Neural crest cell (in vitro differentiated cells): ENCODE results near the gene TOR1AIP2. TPM values are rescaled to one million over a fixed set of nuclear protein-coding genes. Genes with fewer than 3 reads are reported as not detected.

Experiments
- DNase-seq: peaks from one replicate; pipeline ENCODE4 v3.0.0; 2021; ENCODE audit warnings: low read depth, mixed read lengths, low spot score
- H3K27ac Mint-ChIP-seq: one replicate; pipeline ENCODE4 v1.8.0; 2021; ENCODE audit warnings: mild to moderate bottlenecking, mixed read lengths; ENCODE audit not compliant: unreplicated experiment
- H3K27me3 Mint-ChIP-seq: 2 replicates; pipeline ENCODE4 v1.8.0; 2021; ENCODE audit warnings: low read depth, mild to moderate bottlenecking, mixed read lengths
- H3K36me3 Mint-ChIP-seq: 2 replicates; pipeline ENCODE4 v1.8.0; 2021; ENCODE audit warnings: low read depth, mild to moderate bottlenecking, mixed read lengths
- H3K4me1 Mint-ChIP-seq: 2 replicates; pipeline ENCODE4 v1.8.0; 2021; ENCODE audit warnings: mixed read lengths
- H3K4me3 Mint-ChIP-seq: one replicate; pipeline ENCODE4 v1.8.0; 2021; ENCODE audit warnings: mild to moderate bottlenecking, mixed read lengths
- H3K9me3 Mint-ChIP-seq: 2 replicates; pipeline ENCODE4 v1.8.0; 2021; ENCODE audit warnings: mixed read lengths
- total RNA-seq: library from RNA; stranded (reverse); gene quantifications from 2 replicates; pipeline ENCODE4 v1.2.1, GENCODE V29; 2021
- TF ChIP-seq, protein P1 (sequence below): fragments of 200-600 bp; sonication (generic); conservative IDR thresholded peaks from 2 replicates; pipeline ENCODE4 v1.5.0; 2021; ENCODE audit warnings: antibody characterized with exemption, mild to moderate bottlenecking

Gene TOR1AIP2
- total RNA-seq, 1 donor from 2014 or later = 76.2 TPM

DNA sequence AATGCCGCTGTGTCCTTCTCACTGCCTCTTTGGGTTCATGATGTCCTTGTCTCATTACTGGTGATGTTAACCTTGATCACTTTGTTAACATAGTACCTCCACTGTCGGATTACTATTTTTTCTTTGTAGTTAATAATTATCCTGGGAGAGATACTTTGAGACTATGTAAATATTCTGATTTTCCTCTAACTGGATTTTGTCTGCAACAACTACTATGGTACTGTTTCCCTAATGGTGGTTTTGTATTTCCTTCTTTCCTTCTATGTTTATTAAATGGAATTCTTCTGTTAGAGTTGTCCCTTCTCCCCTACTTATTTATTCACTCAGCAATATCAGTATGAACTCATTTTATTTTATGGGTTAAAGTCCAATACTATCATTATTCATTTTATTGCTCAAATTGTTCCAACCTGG is 4.2 kb downstream of the TOR1AIP2 start:
- DNase-seq = no peak
- Mint-ChIP-seq H3K27me3 (no peaks in the 10 kb centered on the region), H3K4me1 (peaks cover 33% of the 10 kb centered on the region)

DNA sequence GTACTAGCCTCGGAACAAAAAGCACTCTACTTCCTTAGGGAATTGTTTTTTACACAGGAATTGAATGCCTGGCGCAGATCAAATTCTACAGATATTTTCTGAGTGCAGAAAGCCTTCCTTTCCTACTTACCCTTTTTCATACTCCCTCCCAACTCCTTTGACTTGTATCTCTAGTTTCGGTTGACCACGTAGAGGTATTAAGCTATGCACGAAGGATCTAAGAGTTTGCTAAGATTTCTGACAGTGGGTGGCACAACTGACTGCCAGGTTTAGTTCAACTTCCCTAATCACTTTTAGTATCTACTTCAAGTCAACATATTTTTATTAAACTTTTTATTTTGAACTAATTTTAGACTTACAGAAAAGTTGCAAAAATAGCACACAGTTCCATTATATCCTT is 5.0 kb downstream of the TOR1AIP2 start:
- H3K27ac Mint-ChIP-seq = no peak overlapping the region
- H3K4me3 Mint-ChIP-seq = no peak overlapping the region
- TF ChIP-seq, protein P1, sequence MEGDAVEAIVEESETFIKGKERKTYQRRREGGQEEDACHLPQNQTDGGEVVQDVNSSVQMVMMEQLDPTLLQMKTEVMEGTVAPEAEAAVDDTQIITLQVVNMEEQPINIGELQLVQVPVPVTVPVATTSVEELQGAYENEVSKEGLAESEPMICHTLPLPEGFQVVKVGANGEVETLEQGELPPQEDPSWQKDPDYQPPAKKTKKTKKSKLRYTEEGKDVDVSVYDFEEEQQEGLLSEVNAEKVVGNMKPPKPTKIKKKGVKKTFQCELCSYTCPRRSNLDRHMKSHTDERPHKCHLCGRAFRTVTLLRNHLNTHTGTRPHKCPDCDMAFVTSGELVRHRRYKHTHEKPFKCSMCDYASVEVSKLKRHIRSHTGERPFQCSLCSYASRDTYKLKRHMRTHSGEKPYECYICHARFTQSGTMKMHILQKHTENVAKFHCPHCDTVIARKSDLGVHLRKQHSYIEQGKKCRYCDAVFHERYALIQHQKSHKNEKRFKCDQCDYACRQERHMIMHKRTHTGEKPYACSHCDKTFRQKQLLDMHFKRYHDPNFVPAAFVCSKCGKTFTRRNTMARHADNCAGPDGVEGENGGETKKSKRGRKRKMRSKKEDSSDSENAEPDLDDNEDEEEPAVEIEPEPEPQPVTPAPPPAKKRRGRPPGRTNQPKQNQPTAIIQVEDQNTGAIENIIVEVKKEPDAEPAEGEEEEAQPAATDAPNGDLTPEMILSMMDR = no peak
- DNase-seq = no peak
- H3K36me3 Mint-ChIP-seq = no peaks in the 10 kb centered on the region
- no peaks in the 10 kb centered on the region for H3K9me3 Mint-ChIP-seq
- no peaks in the 10 kb centered on the region for H3K27me3 Mint-ChIP-seq
- H3K4me1 Mint-ChIP-seq = peaks cover 33% of the 10 kb centered on the region

More for the DNA sequence above, 4.2 kb downstream of the TOR1AIP2 start:
- H3K27ac Mint-ChIP-seq = no peak overlapping the region
- H3K4me3 Mint-ChIP-seq = peak overlapping the region; percentile 18
- H3K36me3 Mint-ChIP-seq = no peaks in the 10 kb centered on the region
- TF ChIP-seq, protein P1 = no peak
- H3K9me3 Mint-ChIP-seq = no peaks in the 10 kb centered on the region

DNA sequence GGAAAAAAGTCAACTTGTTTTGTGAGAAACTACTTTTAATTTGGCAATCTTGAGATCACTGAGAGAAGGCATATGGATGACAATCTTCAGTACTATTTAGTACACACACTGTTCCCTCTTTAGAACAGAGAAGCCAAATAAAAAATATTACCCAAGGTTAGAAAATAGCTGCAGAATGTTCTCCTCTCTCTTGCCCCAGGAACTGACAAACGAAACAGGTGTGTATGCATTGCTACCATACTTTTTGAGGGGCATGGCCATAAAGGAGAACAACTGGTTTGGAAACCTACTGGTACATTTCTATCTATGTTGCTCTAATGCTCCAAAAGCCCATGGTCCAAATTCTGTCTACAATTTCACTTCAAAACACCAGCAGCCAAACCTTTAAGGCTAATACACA is 5.7 kb downstream of the TOR1AIP2 start:
- Mint-ChIP-seq H3K27ac (no peak overlapping the region), H3K9me3 (no peaks in the 10 kb centered on the region), H3K36me3 (peaks cover 2% of the 10 kb centered on the region), H3K4me3 (no peak overlapping the region), H3K4me1 (peaks cover 34% of the 10 kb centered on the region), H3K27me3 (no peaks in the 10 kb centered on the region)
- DNase-seq = no peak
- TF ChIP-seq, protein P1 = no peak

DNA sequence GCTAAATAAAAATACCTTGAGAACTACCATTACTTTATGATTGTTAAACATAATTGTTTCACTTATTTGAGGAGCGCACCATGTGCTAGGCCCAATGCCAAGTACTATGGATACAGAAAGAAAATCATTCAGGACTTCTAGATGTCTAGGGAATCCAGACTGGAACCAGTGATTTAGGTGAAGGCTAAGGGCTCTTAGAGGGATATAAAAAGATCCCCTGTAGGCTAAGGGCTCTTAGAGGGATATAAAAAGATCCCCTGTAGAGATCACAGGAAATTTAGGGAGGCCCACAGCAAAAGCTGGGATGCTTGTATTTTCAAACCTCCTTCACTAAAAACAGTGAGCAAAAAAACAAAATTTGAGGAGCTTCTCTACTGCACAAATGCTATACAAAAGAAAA is 6.7 kb downstream of the TOR1AIP2 start:
- TF ChIP-seq, protein P1 = no peak
- no peak for DNase-seq
- H3K4me3 Mint-ChIP-seq = no peak overlapping the region
- peaks cover 6% of the 10 kb centered on the region for H3K36me3 Mint-ChIP-seq
- H3K4me1 Mint-ChIP-seq = peaks cover 26% of the 10 kb centered on the region
- no peak overlapping the region for H3K27ac Mint-ChIP-seq
- H3K9me3 Mint-ChIP-seq = no peaks in the 10 kb centered on the region
- no peaks in the 10 kb centered on the region for H3K27me3 Mint-ChIP-seq

DNA sequence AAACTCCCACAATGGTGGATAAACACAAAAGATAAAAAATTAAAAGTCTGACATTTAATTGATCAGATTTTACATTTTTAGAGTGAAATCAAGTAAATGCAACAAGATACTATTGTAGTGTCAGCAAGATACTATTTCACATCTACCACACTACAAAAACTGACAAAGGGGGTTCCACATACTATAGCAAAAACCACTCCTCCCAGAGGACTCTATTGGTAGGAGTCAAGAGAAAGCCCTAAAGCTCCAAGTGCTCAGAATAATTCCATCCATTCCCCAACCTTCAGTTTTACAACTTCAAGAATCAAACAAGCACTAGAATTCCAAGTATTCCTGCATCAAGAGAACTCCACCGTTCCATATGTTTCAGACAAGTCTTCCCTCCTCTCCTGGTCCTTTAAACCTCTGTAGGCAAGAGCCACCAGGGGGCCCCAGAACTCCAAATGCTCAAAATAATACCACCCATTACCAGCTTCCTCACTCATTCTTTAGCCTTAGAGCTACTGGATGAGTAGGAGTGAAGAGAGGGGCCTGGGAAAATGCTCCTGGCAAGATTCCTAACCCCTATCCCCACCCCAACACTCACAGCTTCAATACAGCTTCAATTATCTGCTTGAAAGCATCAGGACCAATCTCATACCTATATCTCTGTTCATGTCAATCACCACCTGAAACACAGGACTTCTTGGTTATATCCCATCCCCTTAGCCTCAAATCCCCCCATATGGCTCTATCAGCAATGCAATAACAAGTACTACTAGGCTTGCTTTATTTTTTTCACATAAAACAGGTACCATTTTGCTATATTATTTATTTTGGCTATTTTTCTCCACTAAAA is 9.9 kb downstream of the TOR1AIP2 start:
- H3K4me3 Mint-ChIP-seq = no peak overlapping the region
- H3K9me3 Mint-ChIP-seq = no peaks in the 10 kb centered on the region
- no peak overlapping the region for H3K27ac Mint-ChIP-seq
- H3K36me3 Mint-ChIP-seq = peaks cover 18% of the 10 kb centered on the region
- peaks cover 16% of the 10 kb centered on the region for H3K4me1 Mint-ChIP-seq
- TF ChIP-seq, protein P1 = peak; percentile 77
- no peaks in the 10 kb centered on the region for H3K27me3 Mint-ChIP-seq
- peak; percentile 53 for DNase-seq
